ENCODE results near the gene TNNI2. TPM values are rescaled to one million over a fixed set of nuclear protein-coding genes. Genes with fewer than 3 reads are reported as not detected.

TNNI2 gene
- total RNA-seq, 3 donors from 2014 or later = not detected

Other genes with a start within 250 kb of the TNNI2 start
- gene KRTAP5-2, start 240.7 kb upstream of the TNNI2 start, total RNA-seq = not detected
- gene KRTAP5-3, start 230.5 kb upstream of the TNNI2 start, total RNA-seq = not detected
- gene KRTAP5-4, start 216.8 kb upstream of the TNNI2 start, total RNA-seq = not detected
- gene KRTAP5-5, start 209.2 kb upstream of the TNNI2 start, total RNA-seq = not detected
- not detected for gene KRTAP5-6, start 141.8 kb upstream of the TNNI2 start, total RNA-seq
- gene IFITM10, start 88.4 kb upstream of the TNNI2 start, total RNA-seq = under 1 TPM; 0.33 to 0.53 (median 0.33) TPM
- gene CTSD, start 75.1 kb upstream of the TNNI2 start, total RNA-seq = 100 to 1,000 TPM in 1 of 3 donors, 10 to 100 TPM in 2; 74.9 to 101 (median 83.7) TPM
- gene SYT8, start 4.0 kb upstream of the TNNI2 start, total RNA-seq = not detected
- gene LSP1, start 14.1 kb downstream of the TNNI2 start, total RNA-seq = 10 to 100 TPM; 34.6 to 71.7 (median 60.6) TPM
- under 1 TPM in 2 of 3 donors, not detected in 1; 0.08 to 0.20 TPM for gene PRR33, start 52.9 kb downstream of the TNNI2 start, total RNA-seq
- not detected for gene TNNT3, start 80.7 kb downstream of the TNNI2 start, total RNA-seq
- gene MRPL23, start 108.4 kb downstream of the TNNI2 start, total RNA-seq = 100 to 1,000 TPM; 100 to 220 (median 201) TPM
- gene H19, start 158.9 kb downstream of the TNNI2 start, total RNA-seq = 1 to 10 TPM in 1 of 3 donors, under 1 TPM in 2; 0.54 to 1.5 (median 0.79) TPM